Measurements from ENCODE around the gene OGFOD2.
"Not testable (repeated sequence)": the region's sequence is repeated elsewhere in the genome, so short reads cannot be mapped to it uniquely, and the experiment has no call there.

OGFOD2 gene

GRCh38 chr12:123006977-123007376, 31.9 kb downstream of the OGFOD2 start:
- DNase-seq, result no peak

GRCh38 chr12:123010110-123010509, 35.1 kb downstream of the OGFOD2 start:
- no peak for DNase-seq

GRCh38 chr12:123010681-123011080, 35.6 kb downstream of the OGFOD2 start:
- DNase-seq, result no peak

DNA sequence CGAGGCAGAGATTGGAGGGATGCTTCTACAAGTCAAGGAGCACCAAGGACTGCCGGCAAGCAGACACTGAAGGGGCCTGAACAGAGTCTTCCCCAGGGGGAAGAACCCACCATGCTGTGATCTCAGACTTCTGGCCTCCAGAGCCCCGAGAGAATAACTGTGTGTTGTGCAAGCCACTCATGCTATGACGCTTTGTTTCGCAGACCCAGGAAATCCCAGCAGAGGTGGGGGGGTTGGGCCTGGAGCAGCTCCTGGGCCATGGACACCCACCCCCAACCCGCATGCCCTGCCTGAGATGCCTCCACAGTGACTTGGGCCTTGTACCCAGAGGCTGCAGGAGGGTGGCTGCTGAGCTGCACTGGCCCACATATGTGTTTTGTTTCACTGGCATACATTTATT, 36.7 kb downstream of the OGFOD2 start:
- no peak for DNase-seq

DNA sequence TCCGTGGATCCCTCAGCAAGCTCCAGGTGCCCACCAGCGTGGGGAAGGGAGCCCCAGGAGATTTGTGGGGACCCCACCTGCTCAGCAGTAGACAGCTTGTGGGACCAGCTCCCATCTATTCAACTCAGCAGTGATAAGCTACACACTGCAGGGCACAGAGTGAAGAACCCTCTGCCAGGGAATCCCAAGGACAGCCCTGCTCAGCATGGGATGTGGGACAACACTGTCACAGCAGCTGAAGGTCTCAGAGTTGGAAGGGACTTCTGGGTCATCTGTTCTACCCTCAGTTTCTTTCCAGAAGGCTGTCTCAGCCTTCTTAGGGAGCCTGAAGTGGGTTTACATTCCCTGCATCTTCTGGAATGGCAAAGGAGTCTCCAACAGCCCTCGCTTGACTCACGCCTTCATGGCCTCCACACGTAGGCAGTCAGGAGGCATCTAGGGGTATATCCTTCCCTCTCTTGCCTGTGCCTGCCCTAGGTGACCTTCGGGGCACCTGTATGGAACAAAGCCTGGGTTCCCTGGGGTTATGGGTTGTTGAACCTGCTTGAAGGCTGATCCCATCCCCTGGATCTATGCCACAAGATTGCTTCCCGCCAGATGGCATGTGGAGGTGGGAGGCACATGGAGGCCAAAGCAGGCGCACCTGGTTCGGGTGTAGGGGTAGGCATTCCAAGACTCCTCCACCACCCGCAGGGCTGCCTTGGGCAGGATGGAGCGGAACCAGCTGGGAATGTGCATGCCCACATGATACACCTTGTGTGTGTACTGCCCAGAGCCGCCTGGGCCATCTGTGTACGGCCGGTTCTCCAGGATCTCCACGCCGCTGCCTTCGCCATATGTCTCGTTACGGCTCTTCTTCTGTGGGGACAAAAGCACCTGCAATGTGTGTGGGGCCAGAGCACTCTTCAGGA, 38.4 kb downstream of the OGFOD2 start:
- no peak for DNase-seq

DNA sequence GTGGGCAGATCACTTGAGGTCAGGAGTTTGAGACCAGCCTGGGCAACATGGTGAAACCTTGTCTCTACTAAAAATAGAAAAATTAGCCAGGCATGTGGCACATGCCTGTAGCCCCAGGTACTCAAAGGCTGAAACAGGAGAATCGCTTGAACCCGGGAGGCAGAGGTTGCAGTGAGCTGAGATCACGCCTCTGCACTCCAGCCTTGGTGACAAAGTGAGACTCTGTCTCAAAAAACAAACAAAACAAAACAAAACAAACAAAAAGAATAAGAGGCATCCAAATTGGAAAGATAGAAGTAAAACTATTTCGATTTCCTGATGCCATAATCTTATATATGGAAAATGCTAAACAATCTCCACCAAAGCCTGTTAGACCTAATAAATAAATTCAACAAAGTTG, 39.4 kb downstream of the OGFOD2 start:
- not testable (repeated sequence) for DNase-seq

- DNase-seq, result no peak
Observed at GRCh38 chr12:123017753-123018152, 42.7 kb downstream of the OGFOD2 start.

DNA sequence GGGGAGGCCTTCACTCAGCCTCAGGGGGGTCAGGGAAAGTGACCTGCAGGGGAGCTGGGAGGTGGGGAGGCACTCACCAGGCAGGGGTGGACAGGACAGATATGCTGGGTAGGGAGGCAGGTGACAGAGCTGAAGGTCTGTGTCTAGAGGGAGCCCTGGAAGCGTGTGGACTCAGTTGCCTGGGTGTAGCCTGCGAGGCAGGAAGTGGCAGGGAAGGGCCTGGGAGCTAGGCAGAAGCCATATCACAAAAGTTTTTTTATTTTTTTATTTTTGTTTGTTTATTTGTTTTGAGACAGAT, 44.7 kb downstream of the OGFOD2 start:
- DNase-seq, result no peak

GRCh38 chr12:123021688-123022604, 46.9 kb downstream of the OGFOD2 start:
- no peak for DNase-seq

DNA sequence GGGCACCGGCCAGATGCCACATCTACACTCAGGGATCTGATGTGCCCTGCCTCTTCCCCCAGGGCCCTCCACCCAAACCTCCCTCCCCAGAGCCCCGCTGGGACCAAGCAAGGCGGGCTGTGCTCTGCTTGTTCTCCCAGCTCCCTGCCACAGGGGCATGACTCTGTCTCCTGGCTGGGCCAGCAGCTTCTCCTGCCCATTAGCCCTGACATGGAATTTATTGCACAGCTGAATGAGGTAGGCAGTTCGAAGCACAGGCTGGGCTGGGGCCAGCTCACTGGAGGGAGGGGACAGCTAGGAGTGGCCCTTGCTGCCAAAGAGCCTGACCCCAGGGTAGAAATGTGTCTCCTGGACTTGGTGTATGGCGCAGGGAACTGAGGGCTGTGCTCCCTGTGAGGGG, 47.8 kb downstream of the OGFOD2 start:
- no peak for DNase-seq

DNA sequence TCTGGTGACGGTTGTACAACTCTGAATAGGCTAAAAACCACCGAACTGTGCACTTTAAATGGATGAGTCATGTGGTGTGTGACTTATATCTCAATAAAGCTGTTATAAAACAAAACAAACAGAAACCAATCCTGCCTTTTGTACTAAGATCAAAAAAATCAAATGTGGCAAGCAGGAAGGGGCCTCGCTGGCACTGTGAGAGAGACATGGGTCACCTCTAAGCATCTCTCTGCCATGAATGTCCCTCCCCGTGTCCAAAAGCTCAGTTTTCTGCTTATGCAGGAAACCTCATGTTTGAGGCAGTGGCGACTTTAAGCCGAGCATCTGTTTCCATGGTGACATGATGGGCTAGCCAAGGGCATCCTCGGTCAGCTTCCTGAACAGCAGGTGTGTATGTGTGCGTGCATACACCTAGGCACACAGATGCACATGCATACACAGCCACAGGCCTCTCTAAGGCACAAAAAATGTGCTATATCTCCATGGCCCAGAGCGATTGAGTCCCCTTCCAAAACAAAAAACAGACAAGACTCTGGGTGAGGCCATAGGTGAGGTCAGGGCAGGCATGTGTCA, 49.9 kb downstream of the OGFOD2 start:
- no peak for DNase-seq

DNA sequence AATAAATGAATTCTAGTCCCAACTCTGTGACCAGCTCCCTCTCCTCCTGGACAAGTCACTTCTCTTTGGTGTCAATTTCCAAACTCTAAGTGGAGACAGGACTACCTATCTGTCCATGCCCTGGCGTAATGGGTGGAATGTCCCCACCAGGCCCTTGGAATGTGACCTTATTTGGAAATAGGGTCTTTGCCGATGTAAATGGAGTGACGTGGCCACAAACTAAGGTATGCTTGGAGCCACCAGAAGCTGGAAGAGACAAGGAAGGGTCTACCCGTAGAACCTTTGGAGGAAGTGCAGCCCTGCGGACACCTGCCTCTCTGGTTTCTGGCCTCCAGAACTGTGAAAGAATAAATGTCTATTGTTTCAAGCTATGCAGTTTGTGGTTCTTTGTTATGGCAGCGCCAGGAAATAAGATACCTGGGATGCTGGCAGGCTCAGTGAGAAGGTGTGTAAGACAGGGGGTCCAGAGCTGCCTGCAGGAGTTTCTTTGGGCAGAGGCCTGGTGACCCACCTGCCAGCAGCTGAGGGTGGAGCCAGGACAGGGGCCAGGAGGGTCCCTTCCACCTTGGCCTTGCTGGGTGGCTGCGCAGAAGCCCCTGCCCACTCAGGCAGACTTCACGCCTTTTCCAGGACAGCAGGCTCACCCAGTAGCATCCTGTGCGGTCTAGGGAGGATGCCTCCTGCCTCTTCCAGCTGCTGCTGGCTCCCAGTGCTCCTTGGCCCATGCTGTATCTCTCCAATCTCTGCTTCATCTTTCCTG, 51.2 kb downstream of the OGFOD2 start:
- DNase-seq, result no peak

DNA sequence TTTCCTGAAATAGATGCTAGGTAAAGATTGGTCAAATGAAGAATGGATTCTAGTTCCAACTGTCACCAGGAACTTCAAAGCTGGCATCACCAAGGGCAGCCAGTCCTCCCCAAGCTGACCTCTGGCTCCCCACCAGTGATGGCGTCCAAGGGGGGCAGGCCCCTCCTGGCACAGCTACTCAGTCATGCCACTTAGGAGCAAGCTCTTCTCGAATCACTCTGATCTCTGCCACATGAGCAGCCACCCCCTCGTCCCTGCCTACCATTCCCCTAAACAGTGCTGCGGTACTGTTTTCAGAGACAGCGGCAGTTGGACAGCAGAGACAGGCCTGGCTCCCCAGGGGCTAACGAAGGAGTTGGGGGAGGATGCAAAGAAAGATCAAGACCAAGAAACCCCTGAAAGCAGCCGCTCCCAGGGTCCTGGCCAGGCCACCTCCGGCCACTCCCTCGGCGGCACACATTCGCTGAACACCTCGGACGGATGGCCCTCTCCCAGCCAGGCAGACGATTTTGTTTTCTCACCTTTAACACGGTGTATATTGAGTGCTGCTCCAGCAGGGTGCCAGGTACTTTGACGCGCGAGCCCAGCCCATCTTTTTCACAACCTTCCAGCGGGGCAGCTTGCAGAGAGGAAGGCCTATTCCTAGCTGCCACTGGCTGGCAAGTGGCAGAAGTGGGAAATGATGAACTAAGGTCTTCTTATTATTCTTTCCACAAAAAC, 52.8 kb downstream of the OGFOD2 start:
- no peak for DNase-seq

DNA sequence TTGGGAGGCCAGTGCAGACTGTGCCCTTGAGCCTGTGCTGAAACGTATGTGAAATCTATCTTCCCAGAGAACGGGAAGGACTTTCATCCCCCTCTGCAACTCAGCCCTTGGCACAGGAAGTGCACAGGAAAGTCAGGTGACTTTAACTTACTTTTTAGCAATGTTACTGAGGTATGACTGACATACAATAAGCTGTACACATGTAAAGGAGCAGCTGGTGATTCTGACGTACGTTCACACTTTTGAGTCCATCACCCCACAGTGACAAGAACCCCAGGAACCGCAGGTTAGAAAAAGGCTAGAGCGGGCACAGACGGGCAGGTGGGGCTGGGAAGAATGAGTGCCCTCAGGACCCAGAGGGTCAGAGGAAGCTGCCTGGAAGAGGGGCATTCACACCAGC, 53.4 kb downstream of the OGFOD2 start:
- DNase-seq, result no peak

- no peak for DNase-seq
Observed at GRCh38 chr12:123029550-123029949, 54.5 kb downstream of the OGFOD2 start.
